CD4-positive, alpha-beta T cell (primary cell): ENCODE data around the gene HOXD1. TPM values are rescaled to one million over a fixed set of nuclear protein-coding genes. Genes with fewer than 3 reads are reported as not detected.

Source experiments
- ATAC-seq: fragments of 200-7000 bp; cut with Tn5 transposase; one replicate; pipeline ENCODE4 v1.10.0; 2022; ENCODE audit warnings: mild to moderate bottlenecking; ENCODE audit not compliant: poor library complexity
- CTCF ChIA-PET: fragments of 350-600 bp; sonication (Branson Sonifier 250); formaldehyde crosslinking; loops from one replicate; lab custom pipeline; 2021; ENCODE audit warnings: antibody characterized with exemption, inconsistent platforms; lab: Charles Lee
- POLR2A ChIA-PET: fragments of 350-600 bp; sonication (Branson Sonifier 250); formaldehyde crosslinking; loops from one replicate; lab custom pipeline; 2021; ENCODE audit warnings: antibody characterized with exemption, inconsistent platforms; lab: Charles Lee
- DNase-seq, 14 experiments: peaks; one replicate each; pipeline ENCODE4 v3.0.0-alpha.2; 2013 to 2020; ENCODE audit warnings: mixed read lengths in 2 of 14
- H3K27ac ChIP-seq, 2 donors: one replicate each; pipeline versions ENCODE4 v1.5.1 to v1.7.0; 2013; ENCODE audit warnings: low read length in 2 of 2, low read depth in 1 of 2, mild to moderate bottlenecking in 1 of 2
- H3K27me3 ChIP-seq, 2 experiments: 1 replicate in 1 of 2; 2 replicates in 1 of 2; pipeline versions ENCODE4 v1.6.1 to v1.7.0; 2013; ENCODE audit warnings: low read length in 2 of 2, control low read depth in 1 of 2, mild to moderate bottlenecking in 1 of 2, moderate library complexity in 1 of 2; ENCODE audit not compliant: insufficient read depth in 2 of 2, control insufficient read depth in 1 of 2
- H3K36me3 ChIP-seq: one replicate; pipeline ENCODE4 v1.6.1; 2013; ENCODE audit warnings: low read length, control low read depth; ENCODE audit not compliant: insufficient read depth
- H3K4me1 ChIP-seq: one replicate; pipeline ENCODE4 v1.6.1; 2013; ENCODE audit warnings: low read length, control low read depth; ENCODE audit not compliant: insufficient read depth
- H3K4me3 ChIP-seq: one replicate; pipeline ENCODE4 v1.5.1; 2013; ENCODE audit warnings: mild to moderate bottlenecking, low read length, moderate library complexity
- H3K9me3 ChIP-seq, 2 experiments: 1 replicate in 1 of 2; 2 replicates in 1 of 2; pipeline versions ENCODE4 v1.6.1 to v1.7.0; 2013; ENCODE audit warnings: low read length in 2 of 2, mild to moderate bottlenecking in 2 of 2, control low read depth in 1 of 2, moderate library complexity in 1 of 2; ENCODE audit not compliant: control insufficient read depth in 1 of 2, insufficient read depth in 1 of 2
- H3K27ac Mint-ChIP-seq: one replicate; pipeline ENCODE4 v1.8.0; 2020; ENCODE audit warnings: mixed read lengths
- H3K27me3 Mint-ChIP-seq: one replicate; pipeline ENCODE4 v1.8.0; 2021; ENCODE audit warnings: mixed read lengths
- H3K36me3 Mint-ChIP-seq: one replicate; pipeline ENCODE4 v1.8.0; 2021; ENCODE audit warnings: low read depth, mixed read lengths
- H3K4me1 Mint-ChIP-seq: one replicate; pipeline ENCODE4 v1.8.0; 2021; ENCODE audit warnings: low read depth, mixed read lengths
- H3K4me3 Mint-ChIP-seq: one replicate; pipeline ENCODE4 v1.8.0; 2020; ENCODE audit warnings: mild to moderate bottlenecking, mixed read lengths
- H3K9me3 Mint-ChIP-seq: one replicate; pipeline ENCODE4 v1.8.0; 2020; ENCODE audit warnings: mixed read lengths
- intact Hi-C, 2 experiments: fragments of 100-400 bp; cut with DNase I in 1 of 2; cut with micrococcal nuclease in 1 of 2; formaldehyde crosslinking; loops; one replicate each; pipeline versions ENCODE4 v1.15.1 to v1.9.0; 2023 to 2025; cut with DNase I, micrococcal nuclease
- total RNA-seq, 174 experiments: library from RNA in 2 of 174; stranded (reverse) in 2 of 174; gene quantifications; one replicate each; pipeline ENCODE4 v1.2.3 and lab custom pipeline; 2021 to 2026
- TF ChIP-seq, protein P1 (sequence below): fragments of 200-600 bp; IDR thresholded peaks from one replicate; pipeline ENCODE4 v1.8.0; 2022; ENCODE audit warnings: antibody characterized with exemption, mild to moderate bottlenecking

The HOXD1 gene
- total RNA-seq, 2 experiments from 2014 or later: not detected

- no peak overlapping the region for H3K27ac Mint-ChIP-seq
- H3K9me3 Mint-ChIP-seq: no peaks in the 10 kb centered on the region
- no peak overlapping the region for H3K27ac ChIP-seq
- POLR2A ChIA-PET: no interaction called here
- no peak overlapping the region for H3K4me3 ChIP-seq
- CTCF ChIA-PET: no interaction called here
- H3K4me1 Mint-ChIP-seq: peaks cover 8% of the 10 kb centered on the region
- TF ChIP-seq, protein P1, sequence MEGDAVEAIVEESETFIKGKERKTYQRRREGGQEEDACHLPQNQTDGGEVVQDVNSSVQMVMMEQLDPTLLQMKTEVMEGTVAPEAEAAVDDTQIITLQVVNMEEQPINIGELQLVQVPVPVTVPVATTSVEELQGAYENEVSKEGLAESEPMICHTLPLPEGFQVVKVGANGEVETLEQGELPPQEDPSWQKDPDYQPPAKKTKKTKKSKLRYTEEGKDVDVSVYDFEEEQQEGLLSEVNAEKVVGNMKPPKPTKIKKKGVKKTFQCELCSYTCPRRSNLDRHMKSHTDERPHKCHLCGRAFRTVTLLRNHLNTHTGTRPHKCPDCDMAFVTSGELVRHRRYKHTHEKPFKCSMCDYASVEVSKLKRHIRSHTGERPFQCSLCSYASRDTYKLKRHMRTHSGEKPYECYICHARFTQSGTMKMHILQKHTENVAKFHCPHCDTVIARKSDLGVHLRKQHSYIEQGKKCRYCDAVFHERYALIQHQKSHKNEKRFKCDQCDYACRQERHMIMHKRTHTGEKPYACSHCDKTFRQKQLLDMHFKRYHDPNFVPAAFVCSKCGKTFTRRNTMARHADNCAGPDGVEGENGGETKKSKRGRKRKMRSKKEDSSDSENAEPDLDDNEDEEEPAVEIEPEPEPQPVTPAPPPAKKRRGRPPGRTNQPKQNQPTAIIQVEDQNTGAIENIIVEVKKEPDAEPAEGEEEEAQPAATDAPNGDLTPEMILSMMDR: no peak
- H3K4me1 ChIP-seq: peaks cover 15% of the 10 kb centered on the region
- H3K9me3 ChIP-seq: peaks cover 0 to 39% of the 10 kb centered on the region in 2 experiments
- H3K4me3 Mint-ChIP-seq: no peak overlapping the region
- no peak for ATAC-seq
- peaks cover 97% of the 10 kb centered on the region for H3K27me3 Mint-ChIP-seq
- intact Hi-C loops: no loop called here
- no peak for DNase-seq
- H3K36me3 ChIP-seq: no peaks in the 10 kb centered on the region
- H3K27me3 ChIP-seq: peaks cover 90 to 98% of the 10 kb centered on the region in 2 experiments
- H3K36me3 Mint-ChIP-seq: peaks cover 3% of the 10 kb centered on the region
These were observed 43.1 kb upstream of the HOXD1 start for GRCh38 chr2:176145085-176145969.

DNA sequence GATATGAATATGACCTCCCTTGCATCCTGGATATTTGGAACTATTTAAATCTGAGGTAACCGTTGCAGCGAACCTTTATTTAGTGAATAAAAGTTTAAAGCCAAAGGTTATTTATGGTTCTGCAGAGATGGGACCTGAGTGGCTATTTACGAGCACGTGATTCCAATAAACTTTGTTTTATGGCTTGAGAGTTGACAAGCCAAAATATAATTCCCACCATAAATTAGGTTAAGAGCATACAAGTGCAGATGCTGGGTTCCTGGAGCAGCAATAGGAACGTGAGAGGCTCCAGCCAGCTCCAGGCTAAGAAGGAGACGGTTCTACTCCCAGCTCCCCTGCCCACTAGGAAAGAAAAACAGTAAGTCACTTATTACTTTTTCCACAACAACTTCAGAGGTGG lies 42.4 kb upstream of the HOXD1 start:
- ATAC-seq (no peak), DNase-seq (no peak)
- Histone ChIP-seq H3K9me3 (peaks cover 0 to 38% of the 10 kb centered on the region in 2 experiments), H3K4me1 (peaks cover 8% of the 10 kb centered on the region), H3K36me3 (no peaks in the 10 kb centered on the region), H3K27ac (no peak overlapping the region), H3K27me3 (peaks cover 90 to 98% of the 10 kb centered on the region in 2 experiments), H3K4me3 (no peak overlapping the region)
- ChIA-PET CTCF (no interaction called here), POLR2A (no interaction called here)
- TF ChIP-seq, protein P1: no peak
- H3K9me3 Mint-ChIP-seq: no peaks in the 10 kb centered on the region
- H3K4me3 Mint-ChIP-seq: no peak overlapping the region
- H3K27ac Mint-ChIP-seq: no peak overlapping the region
- H3K27me3 Mint-ChIP-seq: peaks cover 100% of the 10 kb centered on the region
- intact Hi-C loops: no loop called here
- H3K36me3 Mint-ChIP-seq: peaks cover 2% of the 10 kb centered on the region
- peaks cover 4% of the 10 kb centered on the region for H3K4me1 Mint-ChIP-seq

GRCh38 chr2:176146645-176147044 lies 41.8 kb upstream of the HOXD1 start:
- Histone ChIP-seq H3K27ac (no peak overlapping the region), H3K9me3 (peaks cover 0 to 41% of the 10 kb centered on the region in 2 experiments), H3K4me3 (no peak overlapping the region), H3K27me3 (peaks cover 89 to 98% of the 10 kb centered on the region in 2 experiments), H3K4me1 (peaks cover 8% of the 10 kb centered on the region), H3K36me3 (no peaks in the 10 kb centered on the region)
- DNase-seq (no peak), ATAC-seq (no peak)
- Mint-ChIP-seq H3K36me3 (no peaks in the 10 kb centered on the region), H3K9me3 (no peaks in the 10 kb centered on the region), H3K27me3 (peaks cover 100% of the 10 kb centered on the region), H3K4me3 (no peak overlapping the region), H3K4me1 (no peaks in the 10 kb centered on the region), H3K27ac (no peak overlapping the region)
- TF ChIP-seq, protein P1: no peak
- ChIA-PET CTCF (no interaction called here), POLR2A (no interaction called here)
- intact Hi-C loops: no loop called here
